ENCODE measurements around the gene TGFB1. TPM values are rescaled to one million over a fixed set of nuclear protein-coding genes. Genes with fewer than 3 reads are reported as not detected.

Gene TGFB1
- polyA plus RNA-seq, 1 donor from 2014 or later = not detected

GRCh38 chr19:41354343-41354953, 726 bp upstream of the TGFB1 start:
- H3K9me3 ChIP-seq (ENCODE audit: low read length) = no peaks in the 10 kb centered on the region
- no peak overlapping the region for H2AFZ ChIP-seq (ENCODE audit: low read depth, low read length)
- no peak overlapping the region for H3K27ac ChIP-seq (ENCODE audit: low read length)
- no peaks in the 10 kb centered on the region for H4K20me1 ChIP-seq (ENCODE audit: insufficient read depth)
- no peaks in the 10 kb centered on the region for H3K79me2 ChIP-seq (replicated peaks; ENCODE audit: insufficient read depth, low read length)
- H3K36me3 ChIP-seq (ENCODE audit: insufficient read depth, low read length) = no peaks in the 10 kb centered on the region
- H3K4me2 ChIP-seq (ENCODE audit: low read length) = no peak overlapping the region
- H3K9ac ChIP-seq (ENCODE audit: low read length) = peak overlapping the region; percentile 36
- H3K4me3 ChIP-seq (ENCODE audit: low read length) = peak overlapping the region; percentile 65
- peaks cover 51% of the 10 kb centered on the region for H3K27me3 ChIP-seq (ENCODE audit: insufficient read depth, low read depth, low read length)
- no peak for TF ChIP-seq REST (IDR thresholded peaks at IDR 0.05; ENCODE audit: borderline replicate concordance)
- TF ChIP-seq MXI1 (conservative IDR thresholded peaks at IDR 0.05; ENCODE audit: poor library complexity, severe bottlenecking) = no peak
- TF ChIP-seq CTCF (IDR thresholded peaks at IDR 0.05; ENCODE audit: poor library complexity, severe bottlenecking) = no peak
- TF ChIP-seq TAF1 (IDR thresholded peaks at IDR 0.05; ENCODE audit: low read depth) = no peak
- no peak for TF ChIP-seq EZH2 (IDR thresholded peaks at IDR 0.05; ENCODE audit: borderline replicate concordance, insufficient read depth, low read length, poor library complexity, severe bottlenecking)
- no peak for TF ChIP-seq POLR2AphosphoS5 (IDR thresholded peaks at IDR 0.05)
- TF ChIP-seq SMC3 (conservative IDR thresholded peaks at IDR 0.05; ENCODE audit: poor library complexity) = no peak
- TF ChIP-seq RAD21 (conservative IDR thresholded peaks at IDR 0.05) = no peak
- no peak for TF ChIP-seq EP300 (conservative IDR thresholded peaks at IDR 0.05; ENCODE audit: poor library complexity, severe bottlenecking)
- H3K9me2 ChIP-seq (ENCODE audit: insufficient read depth, low read length) = no peaks in the 10 kb centered on the region
- H3F3A ChIP-seq (ENCODE audit: insufficient read depth, low read length, poor library complexity, severe bottlenecking) = no peaks in the 10 kb centered on the region

- TF ChIP-seq EZH2 (IDR thresholded peaks at IDR 0.05; ENCODE audit: borderline replicate concordance, insufficient read depth, low read length, poor library complexity, severe bottlenecking) (peak; percentile 36), SMC3 (conservative IDR thresholded peaks at IDR 0.05; ENCODE audit: poor library complexity) (no peak), REST (IDR thresholded peaks at IDR 0.05; ENCODE audit: borderline replicate concordance) (no peak), CTCF (IDR thresholded peaks at IDR 0.05; ENCODE audit: poor library complexity, severe bottlenecking) (no peak), MXI1 (conservative IDR thresholded peaks at IDR 0.05; ENCODE audit: poor library complexity, severe bottlenecking) (no peak), POLR2AphosphoS5 (IDR thresholded peaks at IDR 0.05) (no peak), TAF1 (IDR thresholded peaks at IDR 0.05; ENCODE audit: low read depth) (no peak), RAD21 (conservative IDR thresholded peaks at IDR 0.05) (no peak)
- H3F3A ChIP-seq (ENCODE audit: insufficient read depth, low read length, poor library complexity, severe bottlenecking) = no peaks in the 10 kb centered on the region
- no peaks in the 10 kb centered on the region for H3K9me3 ChIP-seq (ENCODE audit: low read length)
- H3K4me3 ChIP-seq (ENCODE audit: low read length) = peak overlapping the region; percentile 65
- no peak overlapping the region for H3K27ac ChIP-seq (ENCODE audit: low read length)
- H3K4me2 ChIP-seq (ENCODE audit: low read length) = no peak overlapping the region
- H3K79me2 ChIP-seq (replicated peaks; ENCODE audit: insufficient read depth, low read length) = no peaks in the 10 kb centered on the region
- no peaks in the 10 kb centered on the region for H4K20me1 ChIP-seq (ENCODE audit: insufficient read depth)
- no peak overlapping the region for H2AFZ ChIP-seq (ENCODE audit: low read depth, low read length)
- peak overlapping the region; percentile 12 for H3K9ac ChIP-seq (ENCODE audit: low read length)
- H3K9me2 ChIP-seq (ENCODE audit: insufficient read depth, low read length) = no peaks in the 10 kb centered on the region
- H3K36me3 ChIP-seq (ENCODE audit: insufficient read depth, low read length) = no peaks in the 10 kb centered on the region
- H3K27me3 ChIP-seq (ENCODE audit: insufficient read depth, low read depth, low read length) = peaks cover 52% of the 10 kb centered on the region
Observed at GRCh38 chr19:41352609-41353465, 885 bp downstream of the TGFB1 start.

Measured in neural cell (in vitro differentiated cells).